GM23248 (cell line): ENCODE measurements around the gene PNPT1.
"Not testable (repeated sequence)": the region's sequence is repeated elsewhere in the genome, so short reads cannot be mapped to it uniquely, and the experiment has no call there.

Experiments
- EZH2 ChIP-seq: fragments of 200-600 bp; sonication (generic); IDR thresholded peaks from 2 replicates; pipeline ENCODE4 v1.6.1; 2018; ENCODE audit warnings: antibody characterized with exemption, mild to moderate bottlenecking; ENCODE audit not compliant: insufficient read depth, poor library complexity, severe bottlenecking
- EZH2phosphoT487 ChIP-seq: fragments of 200-600 bp; sonication (generic); IDR thresholded peaks from 2 replicates; pipeline ENCODE4 v1.6.1; 2018; ENCODE audit warnings: antibody characterized with exemption, moderate library complexity, mild to moderate bottlenecking, low read depth; ENCODE audit not compliant: insufficient read depth

DNA sequence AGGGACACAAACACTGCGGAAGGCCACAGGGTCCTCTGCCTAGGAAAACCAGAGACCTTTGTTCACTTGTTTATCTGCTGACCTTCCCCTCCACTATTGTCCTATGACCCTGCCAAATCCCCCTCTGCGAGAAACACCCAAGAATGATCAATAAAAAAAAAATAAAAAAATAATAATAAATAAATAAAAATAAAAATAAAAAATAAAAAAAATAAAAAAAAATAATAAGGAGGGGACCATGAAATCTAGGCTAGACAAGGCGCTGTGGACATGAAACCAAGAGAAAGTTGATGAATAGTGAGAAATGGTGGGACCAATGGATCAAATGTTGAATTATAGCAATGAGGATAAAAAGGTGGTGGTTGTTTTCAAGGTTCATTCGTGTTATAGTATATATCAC is 12.6 kb upstream of the PNPT1 start:
- not testable (repeated sequence) for TF ChIP-seq EZH2, EZH2phosphoT487
